Superior temporal gyrus (tissue), 1 donor: ENCODE measurements around the gene POLA2.
"Not testable (repeated sequence)": the region's sequence is repeated elsewhere in the genome, so short reads cannot be mapped to it uniquely, and the experiment has no call there.

Experiments
- DNase-seq: peaks from one replicate; pipeline ENCODE4 v3.0.0-alpha.2; 2016; ENCODE audit errors: extremely low spot score

POLA2 gene

GRCh38 chr11:65242389-65242788 is 19.4 kb upstream of the POLA2 start:
- no peak for DNase-seq

GRCh38 chr11:65243797-65244196 is 18.0 kb upstream of the POLA2 start:
- DNase-seq, result no peak

GRCh38 chr11:65245046-65245445 is 16.7 kb upstream of the POLA2 start:
- not testable (repeated sequence) for DNase-seq

GRCh38 chr11:65246506-65246905 is 15.3 kb upstream of the POLA2 start:
- DNase-seq, result no peak

- not testable (repeated sequence) for DNase-seq
Measured at GRCh38 chr11:65248184-65248710, 13.5 kb upstream of the POLA2 start.

GRCh38 chr11:65251476-65251875 is 10.3 kb upstream of the POLA2 start:
- DNase-seq, result no peak

GRCh38 chr11:65254724-65255123 is 7.0 kb upstream of the POLA2 start:
- no peak for DNase-seq

- no peak for DNase-seq
Measured at GRCh38 chr11:65258988-65259387, 2.8 kb upstream of the POLA2 start.

- DNase-seq, result no peak
Measured at GRCh38 chr11:65260302-65260701, 1.5 kb upstream of the POLA2 start.

GRCh38 chr11:65260756-65261590 is 789 bp upstream of the POLA2 start:
- no peak for DNase-seq

- DNase-seq, result no peak
Measured at GRCh38 chr11:65262381-65262680, 569 bp downstream of the POLA2 start.

GRCh38 chr11:65262776-65263175 is 1.0 kb downstream of the POLA2 start:
- DNase-seq, result no peak

- DNase-seq, result not testable (repeated sequence)
Measured at GRCh38 chr11:65264747-65265146, 3.0 kb downstream of the POLA2 start.

GRCh38 chr11:65266210-65266609 is 4.4 kb downstream of the POLA2 start:
- DNase-seq, result no peak

- peak; percentile 96 for DNase-seq
Measured at GRCh38 chr11:65274735-65275682, 13.2 kb downstream of the POLA2 start.

- DNase-seq, result no peak
Measured at GRCh38 chr11:65275906-65276305, 14.1 kb downstream of the POLA2 start.

- no peak for DNase-seq
Measured at GRCh38 chr11:65277631-65278277, 16.0 kb downstream of the POLA2 start.

- no peak for DNase-seq
Measured at GRCh38 chr11:65278356-65278755, 16.6 kb downstream of the POLA2 start.

- no peak for DNase-seq
Measured at GRCh38 chr11:65279279-65279678, 17.5 kb downstream of the POLA2 start.

- DNase-seq, result no peak
Measured at GRCh38 chr11:65279741-65280440, 18.1 kb downstream of the POLA2 start.

GRCh38 chr11:65280646-65281045 is 18.9 kb downstream of the POLA2 start:
- DNase-seq, result no peak
